Breast epithelium (tissue), 3 donors: ENCODE data around the gene BMP15.

ENCODE experiments used
- POLR2A ChIP-seq: fragments of 450-650 bp; IDR thresholded peaks from one replicate; pipeline ENCODE4 v1.6.1; 2016; ENCODE audit warnings: antibody characterized with exemption, mild to moderate bottlenecking, moderate library complexity
- POLR2AphosphoS5 ChIP-seq, 3 donors: sonication (generic); formaldehyde crosslinking; IDR thresholded peaks; one replicate each; pipeline ENCODE4 v1.6.1; 2017; ENCODE audit warnings: antibody characterized with exemption in 3 of 3
- TF ChIP-seq, protein P1 (sequence below), 3 donors: fragments of 450-650 bp; IDR thresholded peaks; one replicate each; pipeline ENCODE4 v1.5.1; 2016 to 2017; ENCODE audit warnings: antibody characterized with exemption in 3 of 3, mild to moderate bottlenecking in 3 of 3, moderate library complexity in 3 of 3

DNA sequence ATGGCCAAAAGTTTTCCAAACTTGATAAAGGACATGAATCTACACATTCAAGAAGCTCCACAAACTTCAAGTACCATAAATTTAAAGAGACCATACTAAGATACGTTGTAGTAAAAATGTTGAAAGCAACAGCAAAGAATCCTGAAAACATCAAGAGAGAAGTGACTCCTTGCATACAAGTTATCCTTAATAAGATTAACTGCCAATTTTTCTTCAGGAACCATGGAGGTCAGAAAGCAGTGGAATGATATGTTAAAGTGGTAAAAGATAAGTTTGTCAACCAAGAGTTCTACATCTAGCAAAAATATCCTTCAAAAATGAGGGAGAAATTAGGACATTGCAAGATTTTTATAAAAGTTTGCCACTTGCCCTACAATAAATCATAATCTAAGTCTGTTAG lies 43.3 kb downstream of the BMP15 start:
- TF ChIP-seq, protein P1, sequence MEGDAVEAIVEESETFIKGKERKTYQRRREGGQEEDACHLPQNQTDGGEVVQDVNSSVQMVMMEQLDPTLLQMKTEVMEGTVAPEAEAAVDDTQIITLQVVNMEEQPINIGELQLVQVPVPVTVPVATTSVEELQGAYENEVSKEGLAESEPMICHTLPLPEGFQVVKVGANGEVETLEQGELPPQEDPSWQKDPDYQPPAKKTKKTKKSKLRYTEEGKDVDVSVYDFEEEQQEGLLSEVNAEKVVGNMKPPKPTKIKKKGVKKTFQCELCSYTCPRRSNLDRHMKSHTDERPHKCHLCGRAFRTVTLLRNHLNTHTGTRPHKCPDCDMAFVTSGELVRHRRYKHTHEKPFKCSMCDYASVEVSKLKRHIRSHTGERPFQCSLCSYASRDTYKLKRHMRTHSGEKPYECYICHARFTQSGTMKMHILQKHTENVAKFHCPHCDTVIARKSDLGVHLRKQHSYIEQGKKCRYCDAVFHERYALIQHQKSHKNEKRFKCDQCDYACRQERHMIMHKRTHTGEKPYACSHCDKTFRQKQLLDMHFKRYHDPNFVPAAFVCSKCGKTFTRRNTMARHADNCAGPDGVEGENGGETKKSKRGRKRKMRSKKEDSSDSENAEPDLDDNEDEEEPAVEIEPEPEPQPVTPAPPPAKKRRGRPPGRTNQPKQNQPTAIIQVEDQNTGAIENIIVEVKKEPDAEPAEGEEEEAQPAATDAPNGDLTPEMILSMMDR (IDR thresholded peaks at IDR 0.05): no peak
- no peak for TF ChIP-seq POLR2A
- TF ChIP-seq POLR2AphosphoS5 (IDR thresholded peaks at IDR 0.05): no peak
